NOMO-1 treated with DMSO at 0.1 percent for 48 hours (cell line): Measurements from ENCODE around the gene VIPR2.
"Not testable (repeated sequence)": the region's sequence is repeated elsewhere in the genome, so short reads cannot be mapped to it uniquely, and the experiment has no call there.

ENCODE experiments used
- DNase-seq: peaks from one replicate; lab custom pipeline; 2025; ENCODE audit not compliant: unreplicated experiment; lab: John Stamatoyannopoulos, UW

The VIPR2 gene

GRCh38 chr7:159144758-159145489, at the start of gene VIPR2:
Gene VIPR2 (minus strand): TSS chr7:159144867. CDS start chr7:159144771, 96 bp downstream.
- no peak for DNase-seq

GRCh38 chr7:159193543-159194090, 49.0 kb upstream of the VIPR2 start:
- DNase-seq: no peak

GRCh38 chr7:159192725-159193453, 48.2 kb upstream of the VIPR2 start:
- DNase-seq: no peak

GRCh38 chr7:159192013-159192412, 47.3 kb upstream of the VIPR2 start:
- no peak for DNase-seq

- no peak for DNase-seq
These were observed 46.6 kb upstream of the VIPR2 start for GRCh38 chr7:159191236-159191635.

GRCh38 chr7:159188011-159188410, 43.3 kb upstream of the VIPR2 start:
- no peak for DNase-seq

GRCh38 chr7:159179241-159179640, 34.6 kb upstream of the VIPR2 start:
- DNase-seq: no peak

GRCh38 chr7:159177284-159177953, 32.8 kb upstream of the VIPR2 start:
- DNase-seq: no peak

GRCh38 chr7:159175792-159176191, 31.1 kb upstream of the VIPR2 start:
- no peak for DNase-seq

GRCh38 chr7:159175100-159175499, 30.4 kb upstream of the VIPR2 start:
- not testable (repeated sequence) for DNase-seq

GRCh38 chr7:159172400-159172799, 27.7 kb upstream of the VIPR2 start:
- DNase-seq: no peak

GRCh38 chr7:159169391-159169790, 24.7 kb upstream of the VIPR2 start:
- DNase-seq: no peak

GRCh38 chr7:159167139-159167538, 22.5 kb upstream of the VIPR2 start:
- DNase-seq: no peak

- no peak for DNase-seq
These were observed 21.9 kb upstream of the VIPR2 start for GRCh38 chr7:159166530-159166929.

GRCh38 chr7:159165352-159165751, 20.7 kb upstream of the VIPR2 start:
- DNase-seq: no peak

GRCh38 chr7:159163703-159164301, 19.1 kb upstream of the VIPR2 start:
- not testable (repeated sequence) for DNase-seq

- DNase-seq: not testable (repeated sequence)
These were observed 17.5 kb upstream of the VIPR2 start for GRCh38 chr7:159162050-159162626.

- DNase-seq: no peak
These were observed 15.8 kb upstream of the VIPR2 start for GRCh38 chr7:159160450-159160849.

GRCh38 chr7:159159731-159160130, 15.1 kb upstream of the VIPR2 start:
- no peak for DNase-seq

- DNase-seq: no peak
These were observed 14.3 kb upstream of the VIPR2 start for GRCh38 chr7:159158888-159159405.
